OCI-LY7 (cell line): ENCODE measurements around the gene DNAH11. TPM values are rescaled to one million over a fixed set of nuclear protein-coding genes. Genes with fewer than 3 reads are reported as not detected.

Experiments used
- BruUV-seq: library from RNA; stranded (reverse); fragments of 400-500 nt; replicated peaks from 2 replicates; lab custom pipeline; 2021; lab: Mats Ljungman, UMichigan
- CTCF ChIA-PET: fragments of 300-600 bp; sonication (Branson Sonifier 250); formaldehyde crosslinking; loops from one replicate; lab custom pipeline; 2022; ENCODE audit warnings: antibody characterized with exemption; ENCODE audit not compliant: unreplicated experiment; lab: Charles Lee
- POLR2A ChIA-PET: fragments of 300-600 bp; sonication (Branson Sonifier 250); formaldehyde crosslinking; loops from one replicate; lab custom pipeline; 2022; ENCODE audit warnings: antibody characterized with exemption; lab: Charles Lee
- DNase-seq: peaks from one replicate; pipeline ENCODE4 v3.0.0-alpha.2; 2015; ENCODE audit warnings: low spot score
- H2AFZ ChIP-seq: fragments of 200-600 bp; sonication (generic), shearing (Covaris generic); 2 replicates; pipeline ENCODE4 v1.6.1; 2014; ENCODE audit warnings: mild to moderate bottlenecking, antibody characterized with exemption, low read length, moderate library complexity
- H3K27ac ChIP-seq: fragments of 200-600 bp; sonication (generic); 2 replicates; pipeline ENCODE4 v1.5.1; 2014; ENCODE audit warnings: mixed run types, low read depth, mild to moderate bottlenecking, moderate library complexity, low read length, inconsistent platforms; ENCODE audit not compliant: poor library complexity, severe bottlenecking
- H3K36me3 ChIP-seq: fragments of 200-600 bp; sonication (generic); 2 replicates; pipeline ENCODE4 v1.6.1; 2014; ENCODE audit warnings: mild to moderate bottlenecking, antibody characterized with exemption, low read length, moderate library complexity, mixed read lengths; ENCODE audit not compliant: insufficient read depth
- H3K4me1 ChIP-seq: fragments of 200-600 bp; sonication (generic); 2 replicates; pipeline ENCODE4 v1.5.1; 2014; ENCODE audit warnings: mild to moderate bottlenecking, low read length; ENCODE audit not compliant: insufficient read depth, poor library complexity, severe bottlenecking
- H3K4me2 ChIP-seq: fragments of 200-600 bp; sonication (generic); 2 replicates; pipeline ENCODE4 v1.6.1; 2014; ENCODE audit warnings: mild to moderate bottlenecking, low read length
- H3K4me3 ChIP-seq: fragments of 200-600 bp; sonication (generic); 2 replicates; pipeline ENCODE4 v1.5.1; 2014; ENCODE audit warnings: mild to moderate bottlenecking, low read depth, low read length; ENCODE audit not compliant: poor library complexity, severe bottlenecking
- H3K79me2 ChIP-seq: fragments of 200-600 bp; sonication (generic); 2 replicates; pipeline ENCODE4 v1.6.1; 2016; ENCODE audit warnings: low read depth, mild to moderate bottlenecking, low read length, moderate library complexity, mixed read lengths; ENCODE audit not compliant: insufficient read depth
- H3K9me2 ChIP-seq: fragments of 200-600 bp; sonication (generic); 2 replicates; pipeline ENCODE4 v1.6.1; 2016; ENCODE audit warnings: mild to moderate bottlenecking, low read length, mixed read lengths; ENCODE audit not compliant: insufficient read depth
- H3K9me3 ChIP-seq: fragments of 200-600 bp; sonication (generic); 2 replicates; pipeline ENCODE4 v1.6.1; 2014; ENCODE audit warnings: mild to moderate bottlenecking, mixed run types, low read length, mixed read lengths
- H4K20me1 ChIP-seq: fragments of 200-600 bp; sonication (generic); 2 replicates; pipeline ENCODE4 v1.6.1; 2014; ENCODE audit warnings: mild to moderate bottlenecking, antibody characterized with exemption, low read length, moderate library complexity, mixed read lengths; ENCODE audit not compliant: insufficient read depth
- EZH2phosphoT487 ChIP-seq: fragments of 200-600 bp; sonication (generic); IDR thresholded peaks from 2 replicates; pipeline ENCODE4 v1.6.1; 2018; ENCODE audit warnings: low read depth, borderline replicate concordance, mild to moderate bottlenecking, mixed run types, antibody characterized with exemption, low read length, moderate library complexity, mixed read lengths
- intact Hi-C: fragments of 100-400 bp; cut with micrococcal nuclease; formaldehyde crosslinking; loops from one replicate; pipeline ENCODE4 v1.10.0; 2022; ENCODE audit not compliant: unreplicated experiment
- total RNA-seq, 2 experiments: library from RNA; depleted of rRNA in 1 of 2; stranded (reverse); fragments of >200 nt in 1 of 2; shearing (Covaris generic) in 1 of 2; gene quantifications; 2 replicates each; pipeline ENCODE4 v1.2.3, GENCODE V29; 2014 to 2022
- TF ChIP-seq, protein P1 (sequence below): fragments of 200-600 bp; sonication (generic); conservative IDR thresholded peaks from 2 replicates; pipeline ENCODE4 v1.5.1; 2014; ENCODE audit warnings: mild to moderate bottlenecking, antibody characterized with exemption, low read length, moderate library complexity, mixed read lengths

Gene DNAH11
- total RNA-seq, 2 experiments from 2014 or later = not detected

DNA sequence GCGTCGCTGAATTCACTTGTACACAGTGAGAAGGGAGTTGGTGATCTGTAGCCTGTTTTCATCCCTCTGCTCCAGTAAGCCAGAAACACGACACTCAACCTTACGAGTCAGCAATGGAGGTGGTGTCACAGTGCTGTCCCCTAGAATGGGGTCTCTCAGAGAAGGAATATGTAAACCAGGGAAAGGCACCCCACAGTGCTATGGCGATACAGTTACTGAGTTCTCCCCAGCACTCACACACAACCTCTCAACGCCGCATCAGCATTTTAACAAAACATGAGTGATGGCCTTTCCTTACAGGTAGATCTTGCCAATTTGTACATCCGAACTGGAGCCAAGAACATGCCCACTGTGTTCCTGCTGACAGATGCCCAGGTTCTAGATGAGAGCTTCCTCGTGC, 206.5 kb downstream of the DNAH11 start:
- H3K27ac ChIP-seq = no peak overlapping the region
- H3K4me2 ChIP-seq = no peak overlapping the region
- no peak for TF ChIP-seq EZH2phosphoT487
- H3K36me3 ChIP-seq = no peaks in the 10 kb centered on the region
- POLR2A ChIA-PET = no interaction called here
- CTCF ChIA-PET = no interaction called here
- intact Hi-C loops = no loop called here
- DNase-seq = no peak
- H3K9me2 ChIP-seq = no peaks in the 10 kb centered on the region
- H3K79me2 ChIP-seq = no peaks in the 10 kb centered on the region
- no peaks in the 10 kb centered on the region for H3K4me1 ChIP-seq
- no TSS peak for BruUV-seq
- H3K4me3 ChIP-seq = no peak overlapping the region
- H4K20me1 ChIP-seq = no peaks in the 10 kb centered on the region
- H3K9me3 ChIP-seq = no peaks in the 10 kb centered on the region
- H2AFZ ChIP-seq = no peak overlapping the region

GRCh38 chr7:21753071-21753470, 210.2 kb downstream of the DNAH11 start:
- no peak overlapping the region for H3K4me3 ChIP-seq
- H3K4me2 ChIP-seq = no peak overlapping the region
- BruUV-seq = no TSS peak
- no peaks in the 10 kb centered on the region for H3K9me2 ChIP-seq
- H3K4me1 ChIP-seq = no peaks in the 10 kb centered on the region
- no peak overlapping the region for H3K27ac ChIP-seq
- DNase-seq = no peak
- H3K79me2 ChIP-seq = no peaks in the 10 kb centered on the region
- CTCF ChIA-PET = no interaction called here
- POLR2A ChIA-PET = interaction anchor here (1.2 to 1.5 kb wide), 3 partner anchors 11 to 50 kb away, joined by 3 to 5 read pairs (median 3); no protein-coding TSS in a partner anchor
- H3K9me3 ChIP-seq = no peaks in the 10 kb centered on the region
- no peaks in the 10 kb centered on the region for H3K36me3 ChIP-seq
- no peak overlapping the region for H2AFZ ChIP-seq
- intact Hi-C loops = no loop called here
- no peaks in the 10 kb centered on the region for H4K20me1 ChIP-seq
- TF ChIP-seq, protein P1, sequence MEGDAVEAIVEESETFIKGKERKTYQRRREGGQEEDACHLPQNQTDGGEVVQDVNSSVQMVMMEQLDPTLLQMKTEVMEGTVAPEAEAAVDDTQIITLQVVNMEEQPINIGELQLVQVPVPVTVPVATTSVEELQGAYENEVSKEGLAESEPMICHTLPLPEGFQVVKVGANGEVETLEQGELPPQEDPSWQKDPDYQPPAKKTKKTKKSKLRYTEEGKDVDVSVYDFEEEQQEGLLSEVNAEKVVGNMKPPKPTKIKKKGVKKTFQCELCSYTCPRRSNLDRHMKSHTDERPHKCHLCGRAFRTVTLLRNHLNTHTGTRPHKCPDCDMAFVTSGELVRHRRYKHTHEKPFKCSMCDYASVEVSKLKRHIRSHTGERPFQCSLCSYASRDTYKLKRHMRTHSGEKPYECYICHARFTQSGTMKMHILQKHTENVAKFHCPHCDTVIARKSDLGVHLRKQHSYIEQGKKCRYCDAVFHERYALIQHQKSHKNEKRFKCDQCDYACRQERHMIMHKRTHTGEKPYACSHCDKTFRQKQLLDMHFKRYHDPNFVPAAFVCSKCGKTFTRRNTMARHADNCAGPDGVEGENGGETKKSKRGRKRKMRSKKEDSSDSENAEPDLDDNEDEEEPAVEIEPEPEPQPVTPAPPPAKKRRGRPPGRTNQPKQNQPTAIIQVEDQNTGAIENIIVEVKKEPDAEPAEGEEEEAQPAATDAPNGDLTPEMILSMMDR = no peak
- no peak for TF ChIP-seq EZH2phosphoT487

- no TSS peak for BruUV-seq
- Histone ChIP-seq H3K4me1 (no peaks in the 10 kb centered on the region), H3K9me2 (no peaks in the 10 kb centered on the region), H2AFZ (no peak overlapping the region), H3K36me3 (no peaks in the 10 kb centered on the region), H3K27ac (no peak overlapping the region), H3K79me2 (no peaks in the 10 kb centered on the region), H3K9me3 (no peaks in the 10 kb centered on the region), H3K4me2 (no peak overlapping the region), H3K4me3 (no peak overlapping the region), H4K20me1 (no peaks in the 10 kb centered on the region)
- intact Hi-C loops = no loop called here
- DNase-seq = no peak
- ChIA-PET POLR2A (interaction anchor here (0.9 kb wide), 1 partner anchor 11 kb away, joined by 3 read pairs; no protein-coding TSS in a partner anchor), CTCF (no interaction called here)
- TF ChIP-seq, protein P1 = no peak
- no peak for TF ChIP-seq EZH2phosphoT487
Observed at GRCh38 chr7:21754963-21755362, 212.1 kb downstream of the DNAH11 start.
